Neural progenitor cell (in vitro differentiated cells): Measurements from ENCODE around the gene RNF125. TPM values are rescaled to one million over a fixed set of nuclear protein-coding genes. Genes with fewer than 3 reads are reported as not detected.
A peak's percentile ranks its signal among the peaks of the same experiment; 100 is the strongest.

ENCODE experiments used
- DNase-seq: peaks from one replicate; pipeline ENCODE4 v3.0.0-alpha.2; 2016; ENCODE audit warnings: low spot score
- H2AFZ ChIP-seq: fragments of 200-600 bp; sonication (generic); replicated peaks from 2 replicates; pipeline ENCODE4 v1.6.1; 2016; ENCODE audit warnings: antibody characterized with exemption
- H3F3A ChIP-seq: fragments of 200-600 bp; sonication (generic); 2 replicates; pipeline ENCODE4 v1.6.1; 2016; ENCODE audit warnings: antibody characterized with exemption, low read depth
- H3K27ac ChIP-seq: fragments of 200-600 bp; sonication (generic); 2 replicates; pipeline ENCODE4 v1.5.1; 2016; ENCODE audit warnings: mild to moderate bottlenecking
- H3K27me3 ChIP-seq: fragments of 200-600 bp; sonication (generic); 2 replicates; pipeline ENCODE4 v1.6.1; 2016; ENCODE audit warnings: mild to moderate bottlenecking, moderate library complexity
- H3K36me3 ChIP-seq: fragments of 200-600 bp; sonication (generic); 2 replicates; pipeline ENCODE4 v1.5.1; 2016
- H3K4me1 ChIP-seq: fragments of 200-600 bp; sonication (generic); 2 replicates; pipeline ENCODE4 v1.6.1; 2016; ENCODE audit warnings: mixed run types
- H3K4me2 ChIP-seq: fragments of 200-600 bp; sonication (generic); 2 replicates; pipeline ENCODE4 v1.6.1; 2016
- H3K4me3 ChIP-seq: fragments of 200-600 bp; sonication (generic); 2 replicates; pipeline ENCODE4 v1.5.1; 2016
- H3K79me2 ChIP-seq: fragments of 200-600 bp; sonication (generic); 2 replicates; pipeline ENCODE4 v1.6.1; 2016; ENCODE audit warnings: low read depth
- H3K9ac ChIP-seq: fragments of 200-600 bp; sonication (generic); 2 replicates; pipeline ENCODE4 v1.6.1; 2016
- H3K9me3 ChIP-seq: fragments of 200-600 bp; sonication (generic); 2 replicates; pipeline ENCODE4 v1.5.1; 2016; ENCODE audit warnings: low read depth
- H4K20me1 ChIP-seq: fragments of 200-600 bp; sonication (generic); 2 replicates; pipeline ENCODE4 v1.6.1; 2016; ENCODE audit warnings: low read depth
- H3K27ac Mint-ChIP-seq: 3 replicates; pipeline ENCODE4 v1.8.0; 2021; ENCODE audit warnings: mixed read lengths
- H3K27me3 Mint-ChIP-seq: 2 replicates; pipeline ENCODE4 v1.8.0; 2022; ENCODE audit warnings: low read depth, mild to moderate bottlenecking, inconsistent platforms, moderate library complexity, mixed read lengths; ENCODE audit not compliant: insufficient read depth
- H3K36me3 Mint-ChIP-seq: 3 replicates; pipeline ENCODE4 v1.8.0; 2021; ENCODE audit warnings: mixed read lengths
- H3K4me1 Mint-ChIP-seq: 3 replicates; pipeline ENCODE4 v1.8.0; 2021; ENCODE audit warnings: mixed read lengths
- H3K4me3 Mint-ChIP-seq: 3 replicates; pipeline ENCODE4 v1.8.0; 2021; ENCODE audit warnings: mild to moderate bottlenecking, moderate library complexity, mixed read lengths
- H3K9me3 Mint-ChIP-seq: 3 replicates; pipeline ENCODE4 v1.8.0; 2020; ENCODE audit warnings: mixed read lengths
- EZH2 ChIP-seq: fragments of 200-600 bp; sonication (generic); IDR thresholded peaks from 2 replicates; pipeline ENCODE4 v1.6.1; 2017; ENCODE audit warnings: antibody characterized with exemption, mild to moderate bottlenecking, moderate library complexity
- EZH2phosphoT487 ChIP-seq: fragments of 200-600 bp; sonication (generic); IDR thresholded peaks from 2 replicates; pipeline ENCODE4 v1.6.1; 2017; ENCODE audit warnings: antibody characterized with exemption
- total RNA-seq: library from RNA; depleted of rRNA; stranded (reverse); fragments of >200 nt; gene quantifications from 2 replicates; pipeline ENCODE4 v1.2.3, GENCODE V29; 2015; ENCODE audit warnings: low replicate concordance
- TF ChIP-seq, protein P1 (sequence below): fragments of 200-600 bp; sonication (generic); IDR thresholded peaks from 2 replicates; pipeline ENCODE4 v1.5.1; 2017; ENCODE audit warnings: antibody characterized with exemption, mild to moderate bottlenecking

Gene RNF125
- total RNA-seq, 1 donor from 2014 or later: 10.2 TPM

DNA sequence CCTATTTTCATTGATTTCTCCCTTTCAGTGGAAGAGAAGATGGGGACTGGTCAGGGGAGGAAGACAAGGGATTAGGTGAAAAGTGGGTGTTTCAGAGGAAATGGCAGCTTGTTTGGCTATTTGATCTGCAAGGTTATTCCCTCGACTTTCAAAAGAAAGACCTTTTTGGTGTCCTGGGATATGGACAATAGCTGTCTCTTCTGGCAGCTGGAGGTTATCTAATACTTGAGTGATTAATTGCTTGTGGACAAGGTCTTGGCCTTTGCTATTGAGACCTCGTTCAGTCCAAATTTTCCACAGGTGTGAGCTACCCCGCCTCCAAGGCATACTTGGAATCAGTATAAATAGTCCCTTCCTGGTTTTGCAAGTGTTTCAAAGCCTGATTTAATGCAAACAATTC, 42.4 kb upstream of the RNF125 start:
- Histone ChIP-seq H3K36me3 (no peaks in the 10 kb centered on the region), H3K27me3 (no peaks in the 10 kb centered on the region), H3F3A (peaks cover 6% of the 10 kb centered on the region), H3K9me3 (no peaks in the 10 kb centered on the region), H2AFZ (peak overlapping the region; percentile 96), H3K4me2 (no peak overlapping the region), H3K79me2 (no peaks in the 10 kb centered on the region), H3K4me1 (peaks cover 14% of the 10 kb centered on the region), H4K20me1 (no peaks in the 10 kb centered on the region), H3K27ac (no peak overlapping the region), H3K4me3 (no peak overlapping the region), H3K9ac (no peak overlapping the region)
- no peaks in the 10 kb centered on the region for H3K27me3 Mint-ChIP-seq
- DNase-seq: no peak
- no peaks in the 10 kb centered on the region for H3K36me3 Mint-ChIP-seq
- TF ChIP-seq, protein P1, sequence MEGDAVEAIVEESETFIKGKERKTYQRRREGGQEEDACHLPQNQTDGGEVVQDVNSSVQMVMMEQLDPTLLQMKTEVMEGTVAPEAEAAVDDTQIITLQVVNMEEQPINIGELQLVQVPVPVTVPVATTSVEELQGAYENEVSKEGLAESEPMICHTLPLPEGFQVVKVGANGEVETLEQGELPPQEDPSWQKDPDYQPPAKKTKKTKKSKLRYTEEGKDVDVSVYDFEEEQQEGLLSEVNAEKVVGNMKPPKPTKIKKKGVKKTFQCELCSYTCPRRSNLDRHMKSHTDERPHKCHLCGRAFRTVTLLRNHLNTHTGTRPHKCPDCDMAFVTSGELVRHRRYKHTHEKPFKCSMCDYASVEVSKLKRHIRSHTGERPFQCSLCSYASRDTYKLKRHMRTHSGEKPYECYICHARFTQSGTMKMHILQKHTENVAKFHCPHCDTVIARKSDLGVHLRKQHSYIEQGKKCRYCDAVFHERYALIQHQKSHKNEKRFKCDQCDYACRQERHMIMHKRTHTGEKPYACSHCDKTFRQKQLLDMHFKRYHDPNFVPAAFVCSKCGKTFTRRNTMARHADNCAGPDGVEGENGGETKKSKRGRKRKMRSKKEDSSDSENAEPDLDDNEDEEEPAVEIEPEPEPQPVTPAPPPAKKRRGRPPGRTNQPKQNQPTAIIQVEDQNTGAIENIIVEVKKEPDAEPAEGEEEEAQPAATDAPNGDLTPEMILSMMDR: no peak
- TF ChIP-seq EZH2 (no peak), EZH2phosphoT487 (no peak)
- no peak overlapping the region for H3K27ac Mint-ChIP-seq
- H3K4me3 Mint-ChIP-seq: no peak overlapping the region
- no peaks in the 10 kb centered on the region for H3K4me1 Mint-ChIP-seq
- H3K9me3 Mint-ChIP-seq: peaks cover 38% of the 10 kb centered on the region

DNA sequence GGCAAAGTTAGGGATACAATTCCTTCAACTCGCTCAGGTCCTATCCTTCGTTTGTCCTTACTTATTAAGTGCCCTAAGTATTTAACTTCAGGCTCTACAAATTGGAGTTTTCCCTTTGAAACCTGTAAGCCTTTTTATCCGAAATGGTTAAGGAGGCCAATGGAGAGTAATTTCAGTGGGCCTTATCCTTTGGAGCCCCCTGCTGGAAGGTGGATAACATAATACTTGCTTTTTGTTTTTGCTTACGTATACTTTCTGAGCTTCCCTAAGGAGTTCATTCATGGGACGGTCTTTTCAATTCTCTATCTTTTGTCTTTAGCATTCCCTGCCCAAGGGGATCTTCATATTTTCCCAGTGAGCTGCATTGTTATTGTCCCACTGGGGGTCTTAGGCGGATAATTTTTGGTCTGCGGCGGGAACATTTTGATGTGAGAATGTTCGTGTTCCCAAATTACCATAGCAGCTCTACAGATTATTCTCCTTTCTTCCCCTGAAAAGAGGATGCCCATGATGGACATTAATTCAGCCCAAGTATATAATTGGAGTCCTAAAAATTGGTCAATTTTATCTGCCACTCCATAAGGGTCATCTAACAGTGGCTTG, 41.3 kb upstream of the RNF125 start:
- H3K36me3 Mint-ChIP-seq: no peaks in the 10 kb centered on the region
- no peaks in the 10 kb centered on the region for H3K4me1 Mint-ChIP-seq
- peak overlapping the region; percentile 60 for H3K4me2 ChIP-seq
- H3K4me3 ChIP-seq: peak overlapping the region; percentile 24
- no peaks in the 10 kb centered on the region for H3K27me3 Mint-ChIP-seq
- H3K4me1 ChIP-seq: peaks cover 14% of the 10 kb centered on the region
- no peaks in the 10 kb centered on the region for H3K36me3 ChIP-seq
- H3K27ac ChIP-seq: no peak overlapping the region
- no peaks in the 10 kb centered on the region for H3K27me3 ChIP-seq
- TF ChIP-seq EZH2phosphoT487 (no peak), EZH2 (no peak)
- TF ChIP-seq, protein P1: peak; percentile 89
- no peaks in the 10 kb centered on the region for H3K79me2 ChIP-seq
- no peaks in the 10 kb centered on the region for H3K9me3 ChIP-seq
- no peak overlapping the region for H3K4me3 Mint-ChIP-seq
- peaks cover 6% of the 10 kb centered on the region for H3F3A ChIP-seq
- DNase-seq: peak; percentile 85
- H3K9ac ChIP-seq: no peak overlapping the region
- H3K9me3 Mint-ChIP-seq: peaks cover 38% of the 10 kb centered on the region
- H2AFZ ChIP-seq: peak overlapping the region; percentile 96
- no peaks in the 10 kb centered on the region for H4K20me1 ChIP-seq
- H3K27ac Mint-ChIP-seq: no peak overlapping the region

GRCh38 chr18:31978616-31979015, 40.0 kb upstream of the RNF125 start:
- no peak overlapping the region for H3K27ac Mint-ChIP-seq
- no peak overlapping the region for H3K27ac ChIP-seq
- DNase-seq: no peak

More at GRCh38 chr18:31978616-31979015, 40.0 kb upstream of the RNF125 start:
- Mint-ChIP-seq H3K27me3 (no peaks in the 10 kb centered on the region), H3K36me3 (no peaks in the 10 kb centered on the region), H3K9me3 (peaks cover 32% of the 10 kb centered on the region), H3K4me1 (no peaks in the 10 kb centered on the region), H3K4me3 (no peak overlapping the region)
- Histone ChIP-seq H3K27me3 (no peaks in the 10 kb centered on the region), H3K4me1 (peaks cover 14% of the 10 kb centered on the region), H3K36me3 (no peaks in the 10 kb centered on the region), H3K9me3 (no peaks in the 10 kb centered on the region), H3K9ac (no peak overlapping the region), H3K4me3 (no peak overlapping the region), H3K4me2 (no peak overlapping the region), H2AFZ (peak overlapping the region; percentile 96), H3F3A (peaks cover 6% of the 10 kb centered on the region), H4K20me1 (no peaks in the 10 kb centered on the region), H3K79me2 (no peaks in the 10 kb centered on the region)
- TF ChIP-seq, protein P1: no peak
- TF ChIP-seq EZH2phosphoT487 (no peak), EZH2 (no peak)
